Measurements from ENCODE around the gene MYO1C.

The MYO1C gene

GRCh38 chr17:1498233-1498632 lies 5.7 kb upstream of the MYO1C start:
- peaks cover 19 to 33% of the 10 kb centered on the region in 2 experiments for H3K36me3 ChIP-seq (ENCODE audit: control insufficient read depth in 1 of 2, insufficient read depth in 2 of 2, low read length in 2 of 2)

GRCh38 chr17:1497831-1498230 lies 5.3 kb upstream of the MYO1C start:
- DNase-seq, result no peak
- Histone ChIP-seq H2BK5ac (ENCODE audit: low read depth, low read length, poor library complexity) (no peak overlapping the region), H3K18ac (ENCODE audit: low read length) (no peak overlapping the region), H3K9me3 (ENCODE audit: insufficient read depth, low read depth, low read length) (no peaks in the 10 kb centered on the region), H3K79me2 (ENCODE audit: control insufficient read depth, insufficient read depth, low read length, poor library complexity) (no peaks in the 10 kb centered on the region), H3K4me2 (ENCODE audit: low read length) (no peak overlapping the region), H3K23ac (ENCODE audit: low read length) (no peak overlapping the region), H2AFZ (ENCODE audit: insufficient read depth, low read length, poor library complexity) (no peak overlapping the region), H3K27me3 (ENCODE audit: insufficient read depth, low read length) (no peaks in the 10 kb centered on the region), H3K4me3 (ENCODE audit: low read depth, low read length) (no peak overlapping the region), H2BK12ac (ENCODE audit: low read length) (no peak overlapping the region), H4K91ac (ENCODE audit: low read depth, low read length) (no peak overlapping the region), H3K14ac (ENCODE audit: low read length) (no peak overlapping the region), H3K4me1 (ENCODE audit: control insufficient read depth in 1 of 2, insufficient read depth in 2 of 2, low read length in 2 of 2) (peaks cover 5 to 8% of the 10 kb centered on the region in 2 experiments), H3K36me3 (ENCODE audit: control insufficient read depth in 1 of 2, insufficient read depth in 2 of 2, low read length in 2 of 2) (peaks cover 19 to 33% of the 10 kb centered on the region in 2 experiments), H2AK5ac (ENCODE audit: low read length) (no peak overlapping the region), H3K27ac (ENCODE audit: low read depth, low read length) (no peak overlapping the region), H3K4ac (ENCODE audit: low read depth, low read length) (no peak overlapping the region), H3K9ac (ENCODE audit: low read length) (no peak overlapping the region), H3K79me1 (ENCODE audit: low read length) (peaks cover under 1% of the 10 kb centered on the region), H4K12ac (ENCODE audit: low read depth, low read length) (no peak overlapping the region), H4K8ac (ENCODE audit: low read depth, low read length) (no peak overlapping the region), H2BK120ac (ENCODE audit: insufficient read depth, low read length, poor library complexity) (no peak overlapping the region)
- no CpG with 5 or more reads among the region's 15 CpGs for WGBS (ENCODE audit: extremely low coverage, insufficient coverage, insufficient read length)

More at GRCh38 chr17:1498233-1498632, 5.7 kb upstream of the MYO1C start:
- H3K79me1 ChIP-seq (ENCODE audit: low read length), result no peaks in the 10 kb centered on the region
- H2BK120ac ChIP-seq (ENCODE audit: insufficient read depth, low read length, poor library complexity), result no peak overlapping the region
- no peak overlapping the region for H4K91ac ChIP-seq (ENCODE audit: low read depth, low read length)
- WGBS (ENCODE audit: extremely low coverage, insufficient coverage, insufficient read length), result no CpG with 5 or more reads among the region's 2 CpGs
- H3K4me1 ChIP-seq (ENCODE audit: control insufficient read depth in 1 of 2, insufficient read depth in 2 of 2, low read length in 2 of 2), result peaks cover 3 to 4% of the 10 kb centered on the region in 2 experiments
- no peak overlapping the region for H3K4me2 ChIP-seq (ENCODE audit: low read length)
- no peaks in the 10 kb centered on the region for H3K9me3 ChIP-seq (ENCODE audit: insufficient read depth, low read depth, low read length)
- DNase-seq, result no peak
- no peak overlapping the region for H4K8ac ChIP-seq (ENCODE audit: low read depth, low read length)
- no peaks in the 10 kb centered on the region for H3K79me2 ChIP-seq (ENCODE audit: control insufficient read depth, insufficient read depth, low read length, poor library complexity)
- H2AK5ac ChIP-seq (ENCODE audit: low read length), result no peak overlapping the region
- H3K4ac ChIP-seq (ENCODE audit: low read depth, low read length), result no peak overlapping the region
- H2BK12ac ChIP-seq (ENCODE audit: low read length), result no peak overlapping the region
- H3K27ac ChIP-seq (ENCODE audit: low read depth, low read length), result no peak overlapping the region
- H3K14ac ChIP-seq (ENCODE audit: low read length), result no peak overlapping the region
- H3K23ac ChIP-seq (ENCODE audit: low read length), result no peak overlapping the region
- no peak overlapping the region for H2BK5ac ChIP-seq (ENCODE audit: low read depth, low read length, poor library complexity)
- no peaks in the 10 kb centered on the region for H3K27me3 ChIP-seq (ENCODE audit: insufficient read depth, low read length)
- H3K18ac ChIP-seq (ENCODE audit: low read length), result no peak overlapping the region
- H3K9ac ChIP-seq (ENCODE audit: low read length), result no peak overlapping the region
- no peak overlapping the region for H3K4me3 ChIP-seq (ENCODE audit: low read depth, low read length)
- H2AFZ ChIP-seq (ENCODE audit: insufficient read depth, low read length, poor library complexity), result no peak overlapping the region
- no peak overlapping the region for H4K12ac ChIP-seq (ENCODE audit: low read depth, low read length)

GRCh38 chr17:1496869-1497268 lies 4.4 kb upstream of the MYO1C start:
- H3K23ac ChIP-seq (ENCODE audit: low read length), result no peak overlapping the region
- H3K27ac ChIP-seq (ENCODE audit: low read depth, low read length), result no peak overlapping the region
- H2BK12ac ChIP-seq (ENCODE audit: low read length), result no peak overlapping the region
- H3K27me3 ChIP-seq (ENCODE audit: insufficient read depth, low read length), result no peaks in the 10 kb centered on the region
- H3K36me3 ChIP-seq (ENCODE audit: control insufficient read depth in 1 of 2, insufficient read depth in 2 of 2, low read length in 2 of 2), result peaks cover 19 to 33% of the 10 kb centered on the region in 2 experiments
- H3K9ac ChIP-seq (ENCODE audit: low read length), result no peak overlapping the region
- H3K79me2 ChIP-seq (ENCODE audit: control insufficient read depth, insufficient read depth, low read length, poor library complexity), result peaks cover 6% of the 10 kb centered on the region
- no peak overlapping the region for H2BK120ac ChIP-seq (ENCODE audit: insufficient read depth, low read length, poor library complexity)
- no peak overlapping the region for H4K8ac ChIP-seq (ENCODE audit: low read depth, low read length)
- H3K14ac ChIP-seq (ENCODE audit: low read length), result no peak overlapping the region
- H3K4me3 ChIP-seq (ENCODE audit: low read depth, low read length), result no peak overlapping the region
- no peak overlapping the region for H3K18ac ChIP-seq (ENCODE audit: low read length)
- peaks cover 9% of the 10 kb centered on the region for H3K79me1 ChIP-seq (ENCODE audit: low read length)
- H3K4me1 ChIP-seq (ENCODE audit: control insufficient read depth in 1 of 2, insufficient read depth in 2 of 2, low read length in 2 of 2), result peaks cover 13 to 16% of the 10 kb centered on the region in 2 experiments
- H2AK5ac ChIP-seq (ENCODE audit: low read length), result no peak overlapping the region
- WGBS (ENCODE audit: extremely low coverage, insufficient coverage, insufficient read length), result no CpG with 5 or more reads among the region's 14 CpGs
- H4K12ac ChIP-seq (ENCODE audit: low read depth, low read length), result no peak overlapping the region
- H3K4me2 ChIP-seq (ENCODE audit: low read length), result no peak overlapping the region
- no peak overlapping the region for H4K91ac ChIP-seq (ENCODE audit: low read depth, low read length)
- no peaks in the 10 kb centered on the region for H3K9me3 ChIP-seq (ENCODE audit: insufficient read depth, low read depth, low read length)
- H2BK5ac ChIP-seq (ENCODE audit: low read depth, low read length, poor library complexity), result no peak overlapping the region
- H3K4ac ChIP-seq (ENCODE audit: low read depth, low read length), result no peak overlapping the region
- H2AFZ ChIP-seq (ENCODE audit: insufficient read depth, low read length, poor library complexity), result no peak overlapping the region
- DNase-seq, result no peak

GRCh38 chr17:1495265-1495989 lies 2.9 kb upstream of the MYO1C start:
- Histone ChIP-seq H3K23ac (ENCODE audit: low read length) (no peak overlapping the region), H2AK5ac (ENCODE audit: low read length) (no peak overlapping the region), H2AFZ (ENCODE audit: insufficient read depth, low read length, poor library complexity) (no peak overlapping the region), H3K4me1 (ENCODE audit: control insufficient read depth in 1 of 2, insufficient read depth in 2 of 2, low read length in 2 of 2) (peaks cover 13 to 21% of the 10 kb centered on the region in 2 experiments), H3K79me1 (ENCODE audit: low read length) (peaks cover 19% of the 10 kb centered on the region), H2BK120ac (ENCODE audit: insufficient read depth, low read length, poor library complexity) (no peak overlapping the region), H3K36me3 (ENCODE audit: control insufficient read depth in 1 of 2, insufficient read depth in 2 of 2, low read length in 2 of 2) (peaks cover 19 to 33% of the 10 kb centered on the region in 2 experiments), H3K18ac (ENCODE audit: low read length) (no peak overlapping the region), H3K27me3 (ENCODE audit: insufficient read depth, low read length) (no peaks in the 10 kb centered on the region), H3K79me2 (ENCODE audit: control insufficient read depth, insufficient read depth, low read length, poor library complexity) (peaks cover 11% of the 10 kb centered on the region), H2BK12ac (ENCODE audit: low read length) (no peak overlapping the region), H3K9ac (ENCODE audit: low read length) (no peak overlapping the region), H3K4me2 (ENCODE audit: low read length) (no peak overlapping the region), H3K4ac (ENCODE audit: low read depth, low read length) (no peak overlapping the region), H3K4me3 (ENCODE audit: low read depth, low read length) (no peak overlapping the region), H3K9me3 (ENCODE audit: insufficient read depth, low read depth, low read length) (no peaks in the 10 kb centered on the region), H3K27ac (ENCODE audit: low read depth, low read length) (no peak overlapping the region), H4K91ac (ENCODE audit: low read depth, low read length) (no peak overlapping the region), H2BK5ac (ENCODE audit: low read depth, low read length, poor library complexity) (no peak overlapping the region), H4K12ac (ENCODE audit: low read depth, low read length) (no peak overlapping the region), H3K14ac (ENCODE audit: low read length) (no peak overlapping the region), H4K8ac (ENCODE audit: low read depth, low read length) (no peak overlapping the region)
- WGBS (ENCODE audit: extremely low coverage, insufficient coverage, insufficient read length), result no CpG with 5 or more reads among the region's 14 CpGs
- no peak for DNase-seq
